CD4-positive, alpha-beta T cell treated with Interleukin-4 for 4 hours (primary cell): ENCODE measurements around the gene GNMT.
A peak's percentile ranks its signal among the peaks of the same experiment; 100 is the strongest.
"Not testable (repeated sequence)": the region's sequence is repeated elsewhere in the genome, so short reads cannot be mapped to it uniquely, and the experiment has no call there.

Source experiments
- DNase-seq: peaks from one replicate; pipeline ENCODE4 v3.0.0-alpha.2; 2020

The GNMT gene

GRCh38 chr6:42978839-42979522, 18.4 kb downstream of the GNMT start, which contains the start of gene PEX6:
TSS of gene PEX6 (minus strand) at chr6:42979181. CDS start at chr6:42979150, 31 bp downstream.
- peak; percentile 92 for DNase-seq

GRCh38 chr6:42979523-42980177, 19.1 kb downstream of the GNMT start:
- peak; percentile 33 for DNase-seq

GRCh38 chr6:42981836-42982235, 21.3 kb downstream of the GNMT start:
- DNase-seq = no peak

GRCh38 chr6:42984001-42984923, 23.7 kb downstream of the GNMT start, which contains the start of gene PPP2R5D:
TSS of gene PPP2R5D (plus strand) at chr6:42984570. CDS start at chr6:42984678, 108 bp downstream.
- peak; percentile 98 for DNase-seq

DNA sequence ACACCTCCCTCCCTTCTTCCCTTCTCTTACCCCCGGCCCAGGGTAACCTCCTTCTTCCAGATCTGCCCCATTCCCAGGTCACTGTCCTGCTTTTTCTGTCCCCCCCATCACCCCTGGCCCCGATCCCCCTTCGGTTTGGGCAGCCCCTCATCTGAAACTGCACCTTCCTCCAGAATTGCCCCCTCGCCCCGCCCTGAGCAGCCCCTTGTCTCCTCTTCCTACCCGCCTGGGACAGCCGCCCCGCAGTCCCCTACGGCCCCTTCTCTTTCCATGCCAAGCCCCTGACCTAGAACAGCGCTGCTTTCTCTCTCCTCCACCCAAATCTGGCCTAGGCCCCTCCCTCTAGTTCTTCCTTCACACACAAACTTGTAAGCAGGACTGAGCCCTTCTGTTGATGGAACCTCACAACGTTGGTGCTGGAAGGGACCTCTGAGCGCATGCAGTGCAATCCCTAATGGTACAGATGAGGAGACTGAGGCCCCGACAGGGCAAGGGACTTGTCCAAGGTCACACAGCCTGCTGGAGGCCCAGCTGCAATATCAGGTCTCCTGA, 24.4 kb downstream of the GNMT start:
- no peak for DNase-seq

DNA sequence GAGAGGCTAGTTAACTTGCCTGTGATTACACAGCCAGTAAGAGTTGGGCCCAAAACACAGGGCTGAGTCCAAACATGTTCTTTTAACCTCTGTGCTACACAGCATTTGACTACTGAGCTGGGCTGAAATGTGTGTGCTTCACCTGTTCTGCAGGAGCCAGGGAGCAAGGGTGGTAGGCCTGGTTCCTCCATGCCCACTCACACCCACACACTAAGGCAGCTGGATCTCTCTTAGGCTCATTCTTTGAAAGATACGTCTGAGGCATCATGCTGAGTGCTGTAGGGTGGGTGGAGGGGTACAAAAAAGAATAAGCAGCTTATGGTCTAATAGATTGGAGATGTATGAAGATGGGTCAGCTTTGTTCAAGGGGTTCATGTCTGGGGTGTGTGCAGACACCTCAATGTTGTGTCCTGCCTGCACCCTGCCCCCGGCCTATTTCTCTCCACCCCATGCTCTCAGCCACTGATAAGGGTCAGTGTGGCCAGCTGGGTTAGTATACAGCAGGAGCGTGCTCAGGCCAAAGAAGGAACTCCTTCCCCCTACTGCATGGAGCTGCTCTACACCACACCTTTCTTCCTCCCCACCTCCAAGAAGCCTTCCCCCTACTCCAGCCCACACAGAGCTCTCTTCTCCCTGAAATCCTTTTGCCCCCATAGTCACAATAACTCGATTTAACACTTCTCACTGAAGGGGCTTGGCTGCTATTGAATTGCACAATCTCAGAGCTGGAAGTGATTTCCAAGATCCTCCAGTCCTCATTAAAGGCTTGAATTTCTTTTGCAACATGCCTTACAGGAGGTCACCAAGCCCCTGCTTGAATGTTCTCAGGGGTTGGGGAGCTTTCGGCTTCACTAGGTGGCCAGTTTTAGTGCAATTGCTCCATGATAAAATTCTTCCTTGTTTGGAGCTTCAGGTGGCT, 27.2 kb downstream of the GNMT start:
- no peak for DNase-seq

GRCh38 chr6:42988486-42989020, 28.0 kb downstream of the GNMT start:
- DNase-seq = no peak

- DNase-seq = no peak
Observed at GRCh38 chr6:42989923-42990322, 29.4 kb downstream of the GNMT start.

GRCh38 chr6:42993445-42993844, 32.9 kb downstream of the GNMT start:
- no peak for DNase-seq

DNA sequence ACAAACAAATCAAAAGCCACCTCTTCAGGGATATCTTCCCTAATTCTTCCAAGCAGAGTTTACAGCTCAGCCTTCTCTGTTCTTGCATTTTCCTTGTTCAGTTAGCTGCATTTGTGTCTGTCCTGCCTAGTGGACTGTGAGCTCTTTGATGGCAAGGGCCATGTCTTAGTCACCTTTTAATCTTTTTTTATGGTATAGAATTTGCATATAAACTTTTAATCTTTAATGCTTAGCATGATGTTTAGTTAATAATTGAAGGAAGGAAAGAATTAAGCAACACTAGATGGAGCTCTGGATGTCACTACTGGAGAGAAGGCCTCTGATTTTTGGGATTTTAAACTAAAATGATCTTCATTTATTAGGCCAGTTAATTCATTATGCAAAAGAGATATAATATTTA, 36.0 kb downstream of the GNMT start:
- DNase-seq = no peak

GRCh38 chr6:42998205-42998604, 37.7 kb downstream of the GNMT start:
- DNase-seq = not testable (repeated sequence)

GRCh38 chr6:43001843-43002242, 41.3 kb downstream of the GNMT start:
- DNase-seq = no peak

DNA sequence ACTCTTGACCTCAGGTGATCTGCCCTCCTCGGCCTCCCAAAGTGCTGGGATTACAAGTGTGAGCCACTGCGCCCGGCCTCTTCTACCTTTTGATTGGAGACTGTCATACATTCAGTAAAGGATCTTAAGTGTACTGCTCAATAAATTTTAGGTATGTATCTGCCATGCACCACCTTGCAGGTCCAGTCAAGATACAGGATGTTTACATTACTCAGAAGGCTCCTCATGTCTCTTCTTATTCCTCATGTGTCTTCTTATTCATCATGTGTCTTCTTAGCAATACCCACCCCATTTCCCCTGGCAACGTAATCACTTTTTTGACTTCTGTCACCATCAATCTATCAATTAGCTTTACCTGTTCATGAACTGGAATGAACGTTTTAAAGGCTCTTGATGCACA, 45.3 kb downstream of the GNMT start:
- DNase-seq = no peak

DNA sequence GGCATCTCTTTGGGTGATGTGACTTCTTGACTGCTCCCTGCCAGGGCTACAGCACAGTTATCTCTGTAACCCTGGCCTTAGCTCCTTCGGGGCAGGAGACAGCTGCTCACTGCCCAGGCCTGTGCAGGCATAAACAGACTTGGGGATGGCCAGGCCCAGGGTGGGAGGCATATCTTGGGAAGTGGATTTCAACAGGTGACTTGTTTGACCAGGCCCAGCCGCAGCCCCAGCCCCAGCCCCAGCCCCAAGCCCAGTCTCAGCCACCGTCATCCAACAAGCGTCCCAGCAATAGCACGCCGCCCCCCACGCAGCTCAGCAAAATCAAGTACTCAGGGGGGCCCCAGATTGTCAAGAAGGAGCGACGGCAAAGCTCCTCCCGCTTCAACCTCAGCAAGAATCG, 45.7 kb downstream of the GNMT start:
- DNase-seq = no peak

GRCh38 chr6:43007126-43007525, 46.6 kb downstream of the GNMT start:
- DNase-seq = no peak

GRCh38 chr6:43009124-43009523, 48.6 kb downstream of the GNMT start:
- peak; percentile 14 for DNase-seq

- DNase-seq = no peak
Observed at GRCh38 chr6:43011207-43011606, 50.7 kb downstream of the GNMT start.

DNA sequence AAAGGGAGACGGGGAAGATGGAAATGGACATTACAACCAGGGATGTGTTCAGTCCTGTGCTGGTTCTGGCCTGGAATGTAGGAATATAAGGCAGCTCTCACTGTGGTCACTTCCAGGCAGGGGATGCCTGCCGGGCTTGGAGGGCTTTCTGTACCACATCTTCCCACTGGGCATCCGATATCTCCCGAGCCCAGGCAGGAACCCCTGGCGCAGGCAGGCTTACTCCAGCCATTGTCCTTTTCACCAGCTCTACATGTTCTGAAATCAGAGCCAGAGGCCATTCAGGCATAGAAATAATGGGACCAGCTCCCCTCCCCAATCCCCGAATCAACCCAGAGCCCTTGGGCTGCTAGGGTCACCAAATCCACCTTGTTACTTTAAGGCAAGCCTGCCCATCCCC, 51.8 kb downstream of the GNMT start:
- no peak for DNase-seq

DNA sequence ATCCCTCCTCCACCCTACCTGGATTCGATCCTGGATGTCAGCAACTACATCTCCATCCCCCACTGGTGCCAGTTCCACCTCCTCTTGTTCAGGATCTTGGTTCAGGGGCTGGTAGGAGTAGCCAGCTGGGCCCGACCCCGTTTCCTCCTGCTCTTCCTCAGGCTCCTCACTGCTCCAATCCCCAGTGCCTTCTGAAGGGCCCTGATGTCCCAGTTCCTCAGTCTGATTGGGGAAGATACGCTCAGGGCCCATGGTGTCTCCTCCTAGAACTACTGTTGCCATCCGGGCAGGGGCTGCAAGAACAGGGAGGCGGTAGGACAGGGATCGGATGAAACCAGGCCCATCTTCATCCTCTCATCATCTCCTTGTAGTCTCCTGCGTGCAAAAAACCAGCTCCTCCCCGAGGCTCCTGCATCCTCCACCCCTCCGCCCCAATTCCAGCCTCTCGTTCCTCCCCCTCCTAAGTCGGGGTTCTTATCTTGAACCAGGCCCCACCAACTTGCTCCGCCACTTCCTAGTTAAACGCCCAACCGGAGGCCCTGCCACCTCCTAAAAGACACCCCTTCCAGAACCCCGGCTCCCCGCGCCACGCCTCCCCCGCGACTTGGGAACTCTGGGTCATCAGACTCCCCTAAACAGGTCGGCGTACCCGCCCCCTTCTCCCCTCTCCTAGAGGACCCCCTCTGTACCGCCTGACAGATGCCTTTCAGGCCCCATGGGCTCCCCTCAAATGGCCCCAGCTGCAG, 52.7 kb downstream of the GNMT start:
- no peak for DNase-seq
